HuH-7 (cell line): ENCODE measurements around the gene RFT1.
"Not testable (repeated sequence)": the region's sequence is repeated elsewhere in the genome, so short reads cannot be mapped to it uniquely, and the experiment has no call there.

Source experiments
- DNase-seq: peaks from one replicate; pipeline ENCODE4 v3.0.0; 2011; ENCODE audit warnings: low spot score

The RFT1 gene

GRCh38 chr3:53069422-53070068, 60.7 kb downstream of the RFT1 start:
- DNase-seq = no peak

GRCh38 chr3:53068176-53068575, 62.1 kb downstream of the RFT1 start:
- DNase-seq = no peak

- no peak for DNase-seq
Observed at GRCh38 chr3:53067567-53067966, 62.7 kb downstream of the RFT1 start.

GRCh38 chr3:53065841-53066480, 64.3 kb downstream of the RFT1 start:
- DNase-seq = no peak

GRCh38 chr3:53062905-53063304, 67.3 kb downstream of the RFT1 start:
- no peak for DNase-seq

- DNase-seq = peak; percentile 28
Observed at GRCh38 chr3:53056442-53056841, 73.8 kb downstream of the RFT1 start.

- not testable (repeated sequence) for DNase-seq
Observed at GRCh38 chr3:53054233-53054632, 76.0 kb downstream of the RFT1 start.

- DNase-seq = no peak
Observed at GRCh38 chr3:53051929-53052328, 78.3 kb downstream of the RFT1 start.

- DNase-seq = no peak
Observed at GRCh38 chr3:53049987-53050386, 80.2 kb downstream of the RFT1 start.

GRCh38 chr3:53046171-53047170, 83.8 kb downstream of the RFT1 start:
- no peak for DNase-seq

GRCh38 chr3:53045518-53046170, 84.6 kb downstream of the RFT1 start, which contains the start of gene SFMBT1:
TSS of gene SFMBT1 (minus strand) at chr3:53046073. CDS start at chr3:52969128, 76,945 bp downstream.
- DNase-seq = peak; percentile 47

GRCh38 chr3:53044711-53045517, 85.3 kb downstream of the RFT1 start:
- no peak for DNase-seq

- no peak for DNase-seq
Observed at GRCh38 chr3:53044371-53044710, 85.9 kb downstream of the RFT1 start.

GRCh38 chr3:53043738-53044137, 86.5 kb downstream of the RFT1 start:
- no peak for DNase-seq

GRCh38 chr3:53042651-53043050, 87.6 kb downstream of the RFT1 start:
- DNase-seq = no peak

- no peak for DNase-seq
Observed at GRCh38 chr3:53040351-53040820, 89.8 kb downstream of the RFT1 start.

GRCh38 chr3:53039376-53039752, 90.9 kb downstream of the RFT1 start:
- no peak for DNase-seq

- DNase-seq = no peak
Observed at GRCh38 chr3:53038679-53039375, 91.4 kb downstream of the RFT1 start.
